IMR-90 (cell line): ENCODE results near the gene BMP8A. TPM values are rescaled to one million over a fixed set of nuclear protein-coding genes. Genes with fewer than 3 reads are reported as not detected.
A peak's percentile ranks its signal among the peaks of the same experiment; 100 is the strongest.

ENCODE experiments used
- ATAC-seq: fragments of 200-7000 bp; cut with Tn5 transposase; 2 replicates; pipeline ENCODE4 v1.9.1; 2020; ENCODE audit warnings: low read depth, mild to moderate bottlenecking, moderate library complexity
- BruUV-seq: library from RNA; stranded (reverse); fragments of 400-500 nt; replicated peaks from 2 replicates; lab custom pipeline; 2021; lab: Mats Ljungman, UMichigan
- CTCF ChIA-PET: fragments of 300-600 bp; formaldehyde crosslinking; extraction: SDS; loops from one replicate; lab custom pipeline; 2021; ENCODE audit warnings: antibody characterized with exemption; lab: Yijun Ruan, JAX
- POLR2A ChIA-PET: fragments of 300-600 bp; sonication (Branson Sonifier 250); formaldehyde crosslinking; loops from one replicate; lab custom pipeline; 2022; ENCODE audit warnings: antibody characterized with exemption; ENCODE audit not compliant: unreplicated experiment; lab: Charles Lee
- DNase-seq: peaks from one replicate; pipeline ENCODE4 v3.0.0; 2013
- H2AFZ ChIP-seq: replicated peaks from 2 replicates; pipeline ENCODE3; 2013; ENCODE audit warnings: low read length, mild to moderate bottlenecking; ENCODE audit not compliant: poor library complexity
- H2AK5ac ChIP-seq: 2 replicates; pipeline ENCODE4 v1.6.1; 2013; ENCODE audit warnings: low read depth, low read length, inconsistent platforms
- H2AK9ac ChIP-seq: replicated peaks from 2 replicates; pipeline ENCODE3; 2013; ENCODE audit warnings: mild to moderate bottlenecking, low read depth, low read length, moderate library complexity; ENCODE audit not compliant: poor library complexity
- H2BK120ac ChIP-seq: 2 replicates; pipeline ENCODE4 v1.6.1; 2013; ENCODE audit warnings: low read depth, low read length, inconsistent platforms
- H2BK15ac ChIP-seq: 3 replicates; pipeline ENCODE4 v1.6.1; 2013; ENCODE audit warnings: low read depth, low read length, inconsistent platforms
- H2BK20ac ChIP-seq: 2 replicates; pipeline ENCODE4 v1.6.1; 2013; ENCODE audit warnings: low read depth, mild to moderate bottlenecking, inconsistent platforms, low read length, moderate library complexity
- H2BK5ac ChIP-seq: 2 replicates; pipeline ENCODE4 v1.6.1; 2013; ENCODE audit warnings: mild to moderate bottlenecking, low read depth, low read length, inconsistent platforms; ENCODE audit not compliant: poor library complexity, severe bottlenecking
- H3K14ac ChIP-seq: replicated peaks from 2 replicates; pipeline ENCODE4 v1.6.1; 2013; ENCODE audit warnings: low read depth, low read length, inconsistent platforms
- H3K18ac ChIP-seq: 2 replicates; pipeline ENCODE4 v1.6.1; 2013; ENCODE audit warnings: low read depth, low read length, control low read depth
- H3K23ac ChIP-seq: 2 replicates; pipeline ENCODE4 v1.6.1; 2013; ENCODE audit warnings: low read depth, low read length, inconsistent platforms
- H3K27ac ChIP-seq: 2 replicates; pipeline ENCODE4 v1.5.1; 2013; ENCODE audit warnings: mild to moderate bottlenecking, control low read depth, low read length; ENCODE audit not compliant: insufficient read depth
- H3K27me3 ChIP-seq: 2 replicates; pipeline ENCODE4 v1.6.1; 2013; ENCODE audit warnings: low read length; ENCODE audit not compliant: control insufficient read depth, insufficient read depth
- H3K36me3 ChIP-seq: 2 replicates; pipeline ENCODE4 v1.6.1; 2013; ENCODE audit warnings: low read length, mixed read lengths; ENCODE audit not compliant: control insufficient read depth, insufficient read depth
- H3K4ac ChIP-seq: 2 replicates; pipeline ENCODE4 v1.6.1; 2013; ENCODE audit warnings: low read depth, low read length, inconsistent platforms
- H3K4me1 ChIP-seq: 2 replicates; pipeline ENCODE4 v1.6.1; 2013; ENCODE audit warnings: low read length, mixed read lengths; ENCODE audit not compliant: control insufficient read depth, insufficient read depth
- H3K4me2 ChIP-seq: 2 replicates; pipeline ENCODE4 v1.6.1; 2013; ENCODE audit warnings: low read depth, mild to moderate bottlenecking, control low read depth, low read length, moderate library complexity
- H3K4me3 ChIP-seq: 2 replicates; pipeline ENCODE4 v1.5.1; 2013; ENCODE audit warnings: low read depth, mild to moderate bottlenecking, control low read depth, low read length, moderate library complexity; ENCODE audit not compliant: insufficient read depth
- H3K56ac ChIP-seq: 2 replicates; pipeline ENCODE4 v1.6.1; 2013; ENCODE audit warnings: low read length, inconsistent platforms; ENCODE audit not compliant: insufficient read depth; ENCODE audit errors: extremely low read depth
- H3K79me1 ChIP-seq, 2 experiments: 2 replicates each; pipeline ENCODE4 v1.6.1; 2013; ENCODE audit warnings: low read length in 2 of 2, inconsistent platforms in 1 of 2, low read depth in 1 of 2
- H3K9ac ChIP-seq: 2 replicates; pipeline ENCODE4 v1.6.1; 2013; ENCODE audit warnings: low read depth, low read length, control low read depth
- H3K9me1 ChIP-seq: 2 replicates; pipeline ENCODE4 v1.6.1; 2013; ENCODE audit warnings: low read length, inconsistent platforms; ENCODE audit not compliant: insufficient read depth
- H3K9me3 ChIP-seq: 2 replicates; pipeline ENCODE4 v1.6.1; 2013; ENCODE audit warnings: low read length; ENCODE audit not compliant: control insufficient read depth, insufficient read depth
- H4K20me1 ChIP-seq: 2 replicates; pipeline ENCODE4 v1.6.1; 2013; ENCODE audit warnings: low read length, inconsistent platforms; ENCODE audit not compliant: insufficient read depth
- H4K5ac ChIP-seq: 2 replicates; pipeline ENCODE4 v1.6.1; 2013; ENCODE audit warnings: mild to moderate bottlenecking, low read depth, low read length, control low read depth
- H4K8ac ChIP-seq, 2 experiments: 2 replicates each; pipeline ENCODE4 v1.6.1; 2013; ENCODE audit warnings: low read depth in 2 of 2, low read length in 2 of 2, control low read depth in 1 of 2, inconsistent platforms in 1 of 2
- H4K91ac ChIP-seq: 2 replicates; pipeline ENCODE4 v1.6.1; 2013; ENCODE audit warnings: low read depth, low read length, inconsistent platforms; ENCODE audit not compliant: insufficient read depth
- CHD1 ChIP-seq: IDR thresholded peaks from 2 replicates; pipeline ENCODE4 v1.6.1; 2012; ENCODE audit warnings: low read depth, low read length, improper control_type of control experiment
- WGBS, 2 experiments: methylation state at CpG; one replicate each; pipeline versions ENCODE4 v1.1.5 to v1.1.7; 2013; ENCODE audit warnings: missing lambda C conversion rate in 2 of 2; ENCODE audit not compliant: insufficient read length in 1 of 2; ENCODE audit errors: extremely low coverage in 2 of 2; 5-methylcytosine and 5-hydroxymethylcytosine counted together
- dilution Hi-C: fragments of 300-500 bp; cut with HindIII; formaldehyde crosslinking; loops from one replicate; pipeline ENCODE4 v1.14.3; 2018; ENCODE audit warnings: low sequenced_read_pairs; ENCODE audit not compliant: unreplicated experiment
- in situ Hi-C: fragments of 300-500 bp; cut with MboI; formaldehyde crosslinking; loops from 3 replicates; pipeline ENCODE4 v1.14.3; 2019; ENCODE audit warnings: low sequenced_read_pairs, inconsistent platforms, mixed read lengths
- intact Hi-C: fragments of 100-400 bp; cut with micrococcal nuclease; formaldehyde crosslinking; loops from 2 replicates; pipeline ENCODE4 v1.10.0; 2022
- polyA plus RNA-seq, 3 experiments: library from polyadenylated mRNA; depleted of rRNA; stranded (reverse); fragments of >200 nt; gene quantifications; 2 replicates each; pipeline ENCODE4 v1.2.3, GENCODE V29; 2012; ENCODE audit warnings: low replicate concordance in 1 of 3
- total RNA-seq: library from RNA; depleted of rRNA; stranded (reverse); fragments of >200 nt; gene quantifications from 2 replicates; pipeline ENCODE4 v1.2.3, GENCODE V29; 2012

The BMP8A gene
- total and polyA plus RNA-seq, 2 of the 4 experiments (the other 2 are of a cell fraction): not detected

DNA sequence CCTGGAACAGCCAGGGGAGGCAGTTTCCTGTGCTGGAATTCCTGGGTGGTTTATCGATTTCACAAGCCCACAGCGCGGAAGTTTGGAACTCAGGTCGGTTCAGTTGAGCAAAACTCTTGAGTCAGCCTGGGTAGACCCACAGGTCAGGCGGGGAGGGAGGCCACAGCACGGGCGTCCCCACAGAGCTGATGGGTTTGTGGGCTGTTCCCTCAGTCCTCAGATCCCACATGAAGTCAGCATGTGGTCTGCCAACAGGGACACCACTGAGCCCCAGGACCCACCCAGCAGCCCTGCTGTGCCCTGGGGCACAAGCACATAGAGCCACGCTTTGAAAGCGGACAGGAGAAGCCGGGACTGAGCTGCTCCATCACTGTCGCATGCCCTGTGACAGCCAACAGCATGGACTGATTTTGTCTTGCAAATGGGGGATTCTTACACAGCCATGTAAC lies 17.4 kb downstream of the BMP8A start:
- Histone ChIP-seq H4K20me1 (no peaks in the 10 kb centered on the region), H3K14ac (no peak overlapping the region), H2BK15ac (no peak overlapping the region), H2BK5ac (no peak overlapping the region), H3K4me1 (no peaks in the 10 kb centered on the region; the same call in 1 of the 2 replicates), H4K5ac (no peak overlapping the region), H2AFZ (peak overlapping the region; percentile 73), H3K79me1 (no peaks in the 10 kb centered on the region), H4K91ac (no peak overlapping the region), H3K9me1 (no peaks in the 10 kb centered on the region), H4K8ac (no peak overlapping the region), H3K36me3 (no peaks in the 10 kb centered on the region), H2BK120ac (no peak overlapping the region), H2AK9ac (peak overlapping the region; percentile 17), H3K18ac (no peak overlapping the region), H3K4ac (no peak overlapping the region), H3K4me2 (no peak overlapping the region), H3K9me3 (no peaks in the 10 kb centered on the region), H3K9ac (no peak overlapping the region), H3K27ac (no peak overlapping the region), H2BK20ac (no peak overlapping the region), H2AK5ac (no peak overlapping the region), H3K23ac (no peak overlapping the region), H3K4me3 (no peak overlapping the region), H3K56ac (no peak overlapping the region), H3K27me3 (peaks cover 3% of the 10 kb centered on the region; the same call in 1 of the 2 replicates)
- DNase-seq (no peak), ATAC-seq (no peak)
- in situ Hi-C loops (loop anchor here (10.0 kb wide), 1 partner anchor 206 kb away; no protein-coding TSS in a partner anchor), dilution Hi-C loops (no loop called here), intact Hi-C loops (no loop called here)
- TF ChIP-seq CHD1: no peak
- WGBS, 2 experiments: 80% methylated on average over 7 of the region's 11 CpGs; no CpG with 5 or more reads in 1 of the 2 experiments
- no TSS peak for BruUV-seq
- ChIA-PET POLR2A (no interaction called here), CTCF (no interaction called here)
